Measurements from ENCODE around the gene KCNJ10.
"Not testable (repeated sequence)": the region's sequence is repeated elsewhere in the genome, so short reads cannot be mapped to it uniquely, and the experiment has no call there.

Gene KCNJ10

GRCh38 chr1:160053548-160054365, 16.2 kb downstream of the KCNJ10 start:
- DNase-seq = no peak

DNA sequence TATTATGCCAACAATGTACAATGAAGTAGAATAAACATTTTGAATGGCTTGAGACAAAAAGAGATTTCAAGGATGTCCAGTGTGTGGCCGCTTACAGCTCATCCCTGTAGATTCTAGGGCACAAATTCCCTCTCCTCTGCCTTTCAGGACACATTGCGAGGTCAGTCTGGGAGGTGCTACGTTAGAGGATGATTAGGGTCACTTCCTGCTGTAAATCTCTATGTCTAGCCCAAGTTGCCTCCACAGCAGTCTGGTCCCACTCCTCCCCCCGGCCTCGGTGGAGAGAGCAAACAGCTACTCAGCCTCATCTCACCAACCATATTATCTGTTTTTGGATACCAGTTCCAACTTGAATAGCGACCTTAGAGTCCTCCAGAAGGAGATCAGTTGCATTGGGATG, 17.0 kb downstream of the KCNJ10 start:
- no peak for DNase-seq

DNA sequence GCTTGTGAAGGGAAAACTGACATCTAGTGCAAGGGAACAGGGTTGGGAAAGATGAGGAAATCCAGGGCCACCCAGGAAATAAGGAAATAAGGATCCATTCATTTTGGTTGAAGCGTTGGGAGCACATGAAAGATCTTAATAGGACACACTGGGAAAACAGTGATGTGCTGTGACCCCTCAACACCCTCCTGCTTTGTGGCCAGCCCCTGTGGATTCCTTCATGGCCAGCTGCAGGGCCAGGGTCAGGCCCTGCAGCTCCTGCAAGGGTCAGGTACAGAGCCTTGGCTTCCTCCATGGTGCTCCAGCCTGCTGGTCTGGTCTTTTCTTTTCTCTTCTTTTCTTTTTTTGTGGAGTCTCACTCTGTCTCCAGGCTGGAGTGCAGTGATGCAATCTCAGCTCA, 19.3 kb downstream of the KCNJ10 start:
- DNase-seq = no peak

DNA sequence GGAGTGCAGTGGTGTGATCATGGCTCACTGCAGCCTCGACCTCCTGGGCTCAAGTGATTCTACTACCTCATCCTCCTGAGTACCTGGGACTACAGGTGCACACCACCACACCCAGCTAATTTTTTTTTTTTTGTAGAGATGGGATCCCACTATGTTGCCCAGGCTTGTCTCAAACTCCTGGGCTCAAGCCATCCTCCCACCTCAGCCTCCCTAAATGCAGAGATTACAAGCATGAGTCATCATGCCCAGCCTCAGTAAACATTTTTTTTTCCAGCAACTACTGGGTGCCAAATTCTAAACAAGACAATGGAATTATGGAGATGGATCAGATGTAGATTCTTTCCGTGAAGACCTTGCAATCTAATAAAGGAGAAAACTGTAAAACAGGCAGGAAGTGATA, 19.8 kb downstream of the KCNJ10 start:
- not testable (repeated sequence) for DNase-seq

DNA sequence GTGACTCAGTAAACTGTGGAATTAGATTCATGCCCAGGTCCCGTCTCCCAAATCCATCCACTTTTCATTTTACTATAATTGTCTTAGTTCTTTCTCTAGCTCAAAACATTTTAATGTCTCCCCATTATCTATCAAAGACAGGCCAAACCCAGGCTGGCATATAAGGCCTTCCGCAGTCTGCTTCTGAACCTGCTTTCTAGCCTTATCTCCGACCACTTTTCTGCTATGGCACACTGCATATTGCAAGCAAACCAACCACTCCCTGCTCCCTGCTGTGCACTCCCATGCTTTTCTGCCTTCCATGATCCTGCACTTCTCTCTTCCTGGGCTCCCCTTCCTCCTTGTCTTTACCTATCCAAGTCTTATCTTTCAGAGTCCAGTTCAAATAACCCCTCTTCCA, 20.9 kb downstream of the KCNJ10 start:
- DNase-seq = no peak

- DNase-seq = no peak
Observed at GRCh38 chr1:160048335-160048734, 21.6 kb downstream of the KCNJ10 start.

DNA sequence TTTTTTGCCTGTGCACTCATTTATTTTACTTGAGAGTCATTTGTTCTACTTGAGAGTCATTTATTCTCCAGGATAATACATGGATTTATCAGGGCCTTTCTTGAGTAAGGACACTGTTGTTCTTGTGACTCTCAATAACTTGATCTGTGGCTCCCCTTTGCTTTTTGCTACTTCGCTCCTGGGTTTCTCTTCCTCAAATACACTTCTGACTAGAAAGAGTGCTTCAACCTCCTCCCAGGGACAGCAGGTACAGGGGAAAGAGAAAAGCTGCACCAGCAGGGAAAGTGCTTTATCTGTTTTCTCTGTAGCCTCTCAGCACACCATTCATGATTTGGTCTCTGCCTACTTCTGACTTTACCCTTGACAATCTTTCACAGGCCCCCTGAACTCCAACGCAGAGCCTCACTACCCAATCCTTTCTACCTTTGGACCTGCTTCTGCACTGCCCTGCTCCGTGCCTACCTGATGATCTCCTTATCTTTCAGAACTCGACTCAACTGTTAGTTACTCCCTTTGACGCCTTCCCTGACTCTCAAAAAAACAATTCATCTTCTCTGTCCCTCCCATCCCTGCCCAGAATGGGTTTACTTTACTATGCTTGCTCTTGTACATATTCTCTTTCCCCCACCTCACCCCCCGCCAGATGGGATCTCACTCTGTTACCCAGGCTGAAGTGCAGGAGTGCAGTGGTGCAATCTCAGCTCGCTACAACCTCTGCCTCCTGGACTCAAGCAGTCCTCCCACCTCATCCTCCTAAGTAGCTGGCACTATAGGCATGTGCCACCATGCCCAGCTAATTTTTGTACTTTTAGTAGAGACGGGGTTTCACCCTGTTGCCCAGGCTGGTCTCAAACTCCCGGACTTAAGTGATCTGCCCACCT, 22.6 kb downstream of the KCNJ10 start:
- DNase-seq = no peak

DNA sequence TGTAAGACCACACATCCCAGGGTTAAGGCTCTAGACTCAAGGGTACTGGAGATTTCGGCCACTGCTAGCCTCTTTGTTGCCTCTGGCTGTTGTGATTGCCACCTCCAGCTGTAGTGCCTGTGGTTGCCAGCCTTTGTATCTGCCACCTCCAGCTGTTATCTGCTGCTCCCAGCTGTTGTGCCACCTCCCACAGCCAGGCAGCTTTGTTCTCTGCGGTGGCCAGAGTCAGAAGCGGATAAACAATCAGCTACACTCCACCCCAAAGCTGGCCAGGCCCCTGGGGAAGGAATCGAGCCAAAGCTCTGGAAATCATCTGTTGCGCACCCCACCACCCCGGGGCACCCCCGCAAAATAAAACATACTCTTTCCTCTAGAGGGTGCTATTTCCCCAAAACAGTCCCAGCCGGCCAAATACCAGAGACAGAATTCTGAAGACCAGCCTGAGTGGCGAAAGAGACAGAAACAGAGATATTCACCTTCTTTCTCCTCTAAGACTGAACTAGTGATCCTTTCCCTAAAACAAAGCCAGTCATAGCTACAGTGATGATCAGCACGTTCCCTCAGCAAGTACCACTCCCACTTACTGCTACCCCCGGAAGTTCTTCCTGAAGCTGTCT, 23.4 kb downstream of the KCNJ10 start:
- DNase-seq = peak; percentile 32 to 40

GRCh38 chr1:160045653-160046052, 24.3 kb downstream of the KCNJ10 start:
- DNase-seq = no peak

GRCh38 chr1:160043543-160043942, 26.4 kb downstream of the KCNJ10 start:
- DNase-seq = no peak

- no peak for DNase-seq
Observed at GRCh38 chr1:160040476-160040875, 29.5 kb downstream of the KCNJ10 start.

GRCh38 chr1:160032165-160032820, 37.7 kb downstream of the KCNJ10 start:
- peak in 1 of 2 experiments; percentile 22 for DNase-seq

- peak; percentile 99 for DNase-seq
Observed at GRCh38 chr1:160031365-160032164, 38.4 kb downstream of the KCNJ10 start, which contains the start of gene PIGM. Gene PIGM (minus strand): TSS chr1:160031990. CDS start chr1:160031739, 251 bp downstream.

DNA sequence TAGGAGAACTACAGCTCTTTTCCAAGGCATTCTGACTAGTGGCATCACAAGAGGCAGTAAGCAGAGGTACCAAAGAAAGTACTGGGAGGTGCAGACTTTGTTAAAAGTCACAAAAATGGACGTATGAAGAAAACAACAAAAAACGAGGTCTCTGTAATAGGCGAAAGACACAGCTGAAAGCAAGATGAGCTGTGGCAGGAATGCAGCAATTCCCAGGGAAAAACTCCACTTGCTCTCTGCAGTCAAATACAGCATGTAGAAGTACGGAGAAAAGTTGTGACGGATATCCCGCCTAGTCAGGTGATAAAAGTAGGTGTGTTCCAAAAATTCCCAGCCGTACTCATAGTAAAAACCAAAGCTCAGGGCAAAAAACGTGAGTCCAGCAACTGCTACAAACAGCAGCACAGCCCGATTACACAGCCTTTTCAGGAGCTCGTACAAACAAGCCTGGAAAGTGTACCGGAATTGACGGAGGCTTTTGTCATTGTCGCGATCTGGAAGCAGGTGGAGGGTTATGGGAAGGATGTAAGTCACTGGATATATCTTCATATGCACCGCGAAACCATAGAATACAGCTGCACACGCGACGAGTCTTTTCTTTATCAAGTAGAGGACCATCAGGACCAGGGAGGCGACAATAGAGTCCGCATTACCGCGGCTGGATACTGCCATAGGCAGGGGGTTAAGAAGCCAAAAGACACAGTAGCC, 39.1 kb downstream of the KCNJ10 start:
- peak in 1 of 2 experiments; percentile 24 for DNase-seq

- no peak for DNase-seq
Observed at GRCh38 chr1:160028426-160028825, 41.5 kb downstream of the KCNJ10 start.

DNA sequence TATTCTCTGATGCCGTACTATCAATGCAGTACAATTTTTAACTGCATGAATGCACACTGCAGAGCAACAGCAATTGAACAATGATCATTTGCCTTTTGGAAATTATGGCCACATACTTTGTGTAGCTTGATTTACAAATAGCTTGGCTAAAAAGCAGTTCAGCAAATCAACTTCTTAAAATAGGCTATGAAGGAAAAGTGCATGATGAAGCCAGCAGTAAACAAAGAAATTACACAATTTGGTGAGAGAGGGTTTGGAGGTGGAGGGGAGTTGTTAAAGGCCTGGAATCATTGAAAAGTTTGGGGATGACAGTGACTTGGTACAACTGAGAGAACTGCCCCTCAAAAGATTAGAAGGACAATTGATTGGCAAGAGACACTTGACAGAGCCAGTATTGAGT, 44.6 kb downstream of the KCNJ10 start:
- DNase-seq = no peak

GRCh38 chr1:160024195-160024905, 45.6 kb downstream of the KCNJ10 start:
- peak in 1 of 2 experiments; percentile 48 for DNase-seq

- DNase-seq = peak in 1 of 2 experiments; percentile 21
Observed at GRCh38 chr1:160022330-160023310, 47.3 kb downstream of the KCNJ10 start.

GRCh38 chr1:160021376-160022074, 48.4 kb downstream of the KCNJ10 start:
- no peak for DNase-seq
